Measurements from ENCODE around the gene BMAL1.

- no peak for TF ChIP-seq CTCF (IDR thresholded peaks at IDR 0.05)
- no peak for TF ChIP-seq EZH2phosphoT487 (IDR thresholded peaks at IDR 0.05)
- no peak for TF ChIP-seq EZH2 (IDR thresholded peaks at IDR 0.05)
Measured at GRCh38 chr11:13291800-13292199, 14.2 kb downstream of the BMAL1 start.

All from neural progenitor cell (in vitro differentiated cells).